ENCODE measurements around the gene IPO7.

DNA sequence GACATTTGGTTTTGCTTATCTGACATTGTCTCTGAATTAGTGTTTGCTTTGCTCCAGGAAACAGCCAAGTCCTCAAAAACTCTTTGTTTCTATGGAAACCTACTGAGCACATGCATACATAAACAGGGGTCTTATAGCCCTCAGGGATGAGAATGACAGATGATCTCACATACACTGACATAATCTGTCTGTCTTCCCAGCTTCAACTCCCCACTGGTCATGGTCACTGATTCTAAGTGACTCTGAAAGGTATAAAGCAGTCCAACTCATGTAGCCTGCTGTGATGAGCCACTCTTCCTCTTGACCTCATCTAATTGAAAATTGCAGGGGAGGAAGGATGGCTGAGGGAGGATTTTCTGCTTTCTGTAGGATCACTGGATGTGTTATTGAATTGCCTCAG, 89.0 kb downstream of the IPO7 start:
- TF ChIP-seq, protein P1, sequence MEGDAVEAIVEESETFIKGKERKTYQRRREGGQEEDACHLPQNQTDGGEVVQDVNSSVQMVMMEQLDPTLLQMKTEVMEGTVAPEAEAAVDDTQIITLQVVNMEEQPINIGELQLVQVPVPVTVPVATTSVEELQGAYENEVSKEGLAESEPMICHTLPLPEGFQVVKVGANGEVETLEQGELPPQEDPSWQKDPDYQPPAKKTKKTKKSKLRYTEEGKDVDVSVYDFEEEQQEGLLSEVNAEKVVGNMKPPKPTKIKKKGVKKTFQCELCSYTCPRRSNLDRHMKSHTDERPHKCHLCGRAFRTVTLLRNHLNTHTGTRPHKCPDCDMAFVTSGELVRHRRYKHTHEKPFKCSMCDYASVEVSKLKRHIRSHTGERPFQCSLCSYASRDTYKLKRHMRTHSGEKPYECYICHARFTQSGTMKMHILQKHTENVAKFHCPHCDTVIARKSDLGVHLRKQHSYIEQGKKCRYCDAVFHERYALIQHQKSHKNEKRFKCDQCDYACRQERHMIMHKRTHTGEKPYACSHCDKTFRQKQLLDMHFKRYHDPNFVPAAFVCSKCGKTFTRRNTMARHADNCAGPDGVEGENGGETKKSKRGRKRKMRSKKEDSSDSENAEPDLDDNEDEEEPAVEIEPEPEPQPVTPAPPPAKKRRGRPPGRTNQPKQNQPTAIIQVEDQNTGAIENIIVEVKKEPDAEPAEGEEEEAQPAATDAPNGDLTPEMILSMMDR (IDR thresholded peaks at IDR 0.05; ENCODE audit: insufficient read depth, low read length), result no peak
- TF ChIP-seq, protein P2, sequence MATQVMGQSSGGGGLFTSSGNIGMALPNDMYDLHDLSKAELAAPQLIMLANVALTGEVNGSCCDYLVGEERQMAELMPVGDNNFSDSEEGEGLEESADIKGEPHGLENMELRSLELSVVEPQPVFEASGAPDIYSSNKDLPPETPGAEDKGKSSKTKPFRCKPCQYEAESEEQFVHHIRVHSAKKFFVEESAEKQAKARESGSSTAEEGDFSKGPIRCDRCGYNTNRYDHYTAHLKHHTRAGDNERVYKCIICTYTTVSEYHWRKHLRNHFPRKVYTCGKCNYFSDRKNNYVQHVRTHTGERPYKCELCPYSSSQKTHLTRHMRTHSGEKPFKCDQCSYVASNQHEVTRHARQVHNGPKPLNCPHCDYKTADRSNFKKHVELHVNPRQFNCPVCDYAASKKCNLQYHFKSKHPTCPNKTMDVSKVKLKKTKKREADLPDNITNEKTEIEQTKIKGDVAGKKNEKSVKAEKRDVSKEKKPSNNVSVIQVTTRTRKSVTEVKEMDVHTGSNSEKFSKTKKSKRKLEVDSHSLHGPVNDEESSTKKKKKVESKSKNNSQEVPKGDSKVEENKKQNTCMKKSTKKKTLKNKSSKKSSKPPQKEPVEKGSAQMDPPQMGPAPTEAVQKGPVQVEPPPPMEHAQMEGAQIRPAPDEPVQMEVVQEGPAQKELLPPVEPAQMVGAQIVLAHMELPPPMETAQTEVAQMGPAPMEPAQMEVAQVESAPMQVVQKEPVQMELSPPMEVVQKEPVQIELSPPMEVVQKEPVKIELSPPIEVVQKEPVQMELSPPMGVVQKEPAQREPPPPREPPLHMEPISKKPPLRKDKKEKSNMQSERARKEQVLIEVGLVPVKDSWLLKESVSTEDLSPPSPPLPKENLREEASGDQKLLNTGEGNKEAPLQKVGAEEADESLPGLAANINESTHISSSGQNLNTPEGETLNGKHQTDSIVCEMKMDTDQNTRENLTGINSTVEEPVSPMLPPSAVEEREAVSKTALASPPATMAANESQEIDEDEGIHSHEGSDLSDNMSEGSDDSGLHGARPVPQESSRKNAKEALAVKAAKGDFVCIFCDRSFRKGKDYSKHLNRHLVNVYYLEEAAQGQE (IDR thresholded peaks at IDR 0.05; ENCODE audit: insufficient replicate concordance, low read depth), result no peak
- TF ChIP-seq GABPA (IDR thresholded peaks at IDR 0.05; ENCODE audit: low read depth), result no peak
- no peak for TF ChIP-seq SPI1 (IDR thresholded peaks at IDR 0.05; ENCODE audit: borderline replicate concordance, low read depth)
- no peak for TF ChIP-seq POLR2AphosphoS5 (IDR thresholded peaks at IDR 0.05; ENCODE audit: low read depth)

Data from HL-60 (cell line).